Measurements from ENCODE around the gene NFATC4. TPM values are rescaled to one million over a fixed set of nuclear protein-coding genes. Genes with fewer than 3 reads are reported as not detected.
A peak's percentile ranks its signal among the peaks of the same experiment; 100 is the strongest.

Gene NFATC4
- polyA plus RNA-seq, 1 experiment = 151 TPM

- Histone ChIP-seq H3K36me3 (ENCODE audit: control insufficient read depth, insufficient read depth, low read length) (no peaks in the 10 kb centered on the region), H3K27me3 (ENCODE audit: control insufficient read depth, insufficient read depth, low read length) (no peaks in the 10 kb centered on the region), H3K4me3 (ENCODE audit: low read depth, low read length) (no peak overlapping the region)
- no peak for DNase-seq (ENCODE audit: low read depth)
- ChIA-PET CTCF (interaction anchor here (1.2 to 1.5 kb wide), 7 partner anchors 8 to 63 kb away, joined by 3 to 7 read pairs (median 3); no protein-coding TSS in a partner anchor), POLR2A (interaction anchor here (0.6 kb wide), 1 partner anchor 25 kb away, joined by 7 read pairs; no protein-coding TSS in a partner anchor)
- TF ChIP-seq CTCF (IDR thresholded peaks at IDR 0.05; ENCODE audit: insufficient read depth, low read depth, low read length) = no peak
Observed at GRCh38 chr14:24395609-24396582, 27.9 kb downstream of the NFATC4 start.

GRCh38 chr14:24397639-24398292, 29.8 kb downstream of the NFATC4 start:
- H3K27me3 ChIP-seq (ENCODE audit: control insufficient read depth, insufficient read depth, low read length) = no peaks in the 10 kb centered on the region
- POLR2A ChIA-PET = no interaction called here
- no peak for DNase-seq (ENCODE audit: low read depth)
- TF ChIP-seq CTCF (IDR thresholded peaks at IDR 0.05; ENCODE audit: insufficient read depth, low read depth, low read length) = no peak
- H3K4me3 ChIP-seq (ENCODE audit: low read depth, low read length) = no peak overlapping the region
- CTCF ChIA-PET = no interaction called here
- peaks cover 2% of the 10 kb centered on the region; the same call in 1 of the 2 replicates for H3K36me3 ChIP-seq (ENCODE audit: control insufficient read depth, insufficient read depth, low read length)

GRCh38 chr14:24398293-24398652, 30.3 kb downstream of the NFATC4 start:
- ChIA-PET CTCF (interaction anchor here (0.6 to 1.6 kb wide), 4 partner anchors 18 to 65 kb away, joined by 3 to 9 read pairs (median 3); partner anchors contain the start of genes CBLN3 and KHNYN), POLR2A (interaction anchor here (0.6 to 0.7 kb wide), 3 partner anchors 10 to 156 kb away, joined by 3 to 9 read pairs (median 8); no protein-coding TSS in a partner anchor)
- Histone ChIP-seq H3K4me3 (ENCODE audit: low read depth, low read length) (no peak overlapping the region), H3K36me3 (ENCODE audit: control insufficient read depth, insufficient read depth, low read length) (peaks cover 2% of the 10 kb centered on the region; the same call in 1 of the 2 replicates), H3K27me3 (ENCODE audit: control insufficient read depth, insufficient read depth, low read length) (no peaks in the 10 kb centered on the region)
- DNase-seq (ENCODE audit: low read depth) = no peak
- TF ChIP-seq CTCF (IDR thresholded peaks at IDR 0.05; ENCODE audit: insufficient read depth, low read depth, low read length) = no peak

GRCh38 chr14:24398653-24399446, 30.9 kb downstream of the NFATC4 start, which contains the start of gene NYNRIN:
TSS of gene NYNRIN (plus strand) at chr14:24399003. CDS start at chr14:24399247, 244 bp downstream.
- H3K27me3 ChIP-seq (ENCODE audit: control insufficient read depth, insufficient read depth, low read length) = no peaks in the 10 kb centered on the region
- DNase-seq (ENCODE audit: low read depth) = no peak
- ChIA-PET CTCF (interaction anchor here (0.6 to 1.6 kb wide), 4 partner anchors 19 to 65 kb away, joined by 3 to 9 read pairs (median 3); partner anchors contain the start of genes CBLN3 and KHNYN), POLR2A (interaction anchor here (0.6 to 0.7 kb wide), 3 partner anchors 10 to 157 kb away, joined by 3 to 9 read pairs (median 8); no protein-coding TSS in a partner anchor)
- H3K4me3 ChIP-seq (ENCODE audit: low read depth, low read length) = peak within 1 kb of the TSS; percentile 53
- no peak for TF ChIP-seq CTCF (IDR thresholded peaks at IDR 0.05; ENCODE audit: insufficient read depth, low read depth, low read length)
- peaks cover 2% of the 10 kb centered on the region; the same call in 1 of the 2 replicates for H3K36me3 ChIP-seq (ENCODE audit: control insufficient read depth, insufficient read depth, low read length)

Data from BJ (cell line).